Upper lobe of left lung (tissue), 4 donors: ENCODE measurements around the gene RASAL1.

Experiments
- EP300 ChIP-seq, 4 donors: sonication (generic); formaldehyde crosslinking; IDR thresholded peaks; one replicate each; pipeline ENCODE4 v1.5.1; 2017; ENCODE audit warnings: antibody characterized with exemption in 4 of 4, control low read depth in 2 of 4
- POLR2A ChIP-seq, 4 donors: fragments of 450-650 bp; IDR thresholded peaks; one replicate each; pipeline ENCODE4 v1.5.1; 2016 to 2017; ENCODE audit warnings: antibody characterized with exemption in 4 of 4, mild to moderate bottlenecking in 2 of 4
- POLR2AphosphoS5 ChIP-seq, 2 donors: sonication (generic); formaldehyde crosslinking; IDR thresholded peaks; one replicate each; pipeline ENCODE4 v1.5.1; 2017; ENCODE audit warnings: antibody characterized with exemption in 2 of 2
- TF ChIP-seq, protein P1 (sequence below), 6 experiments: fragments of 450-650 bp in 4 of 6; fragments of 200-600 bp in 2 of 6; sonication (generic) in 2 of 6; IDR thresholded peaks; one replicate each; pipeline ENCODE4 v1.5.1; 2016 to 2019; ENCODE audit warnings: antibody characterized with exemption in 6 of 6

DNA sequence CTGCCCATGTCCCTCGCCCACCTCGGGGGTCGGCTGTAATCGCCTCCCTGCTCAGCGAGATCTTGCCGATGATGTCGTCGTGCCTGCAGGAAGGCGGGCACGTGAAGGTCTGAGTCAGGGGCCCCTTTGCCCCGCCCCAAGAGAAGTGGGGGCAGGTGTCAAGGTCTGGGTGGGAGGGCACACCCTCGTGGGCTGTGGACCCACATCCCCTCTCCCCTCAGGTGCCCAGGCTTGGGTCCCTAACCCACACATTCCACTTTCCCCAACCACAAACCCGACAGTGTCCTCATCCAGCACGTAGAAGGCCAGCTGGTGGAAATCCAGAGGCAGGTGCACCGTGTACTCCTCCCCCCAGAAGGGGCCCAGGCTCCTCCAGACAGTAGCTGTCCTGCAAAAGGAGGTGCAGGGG, 7.8 kb downstream of the RASAL1 start:
- TF ChIP-seq, protein P1, sequence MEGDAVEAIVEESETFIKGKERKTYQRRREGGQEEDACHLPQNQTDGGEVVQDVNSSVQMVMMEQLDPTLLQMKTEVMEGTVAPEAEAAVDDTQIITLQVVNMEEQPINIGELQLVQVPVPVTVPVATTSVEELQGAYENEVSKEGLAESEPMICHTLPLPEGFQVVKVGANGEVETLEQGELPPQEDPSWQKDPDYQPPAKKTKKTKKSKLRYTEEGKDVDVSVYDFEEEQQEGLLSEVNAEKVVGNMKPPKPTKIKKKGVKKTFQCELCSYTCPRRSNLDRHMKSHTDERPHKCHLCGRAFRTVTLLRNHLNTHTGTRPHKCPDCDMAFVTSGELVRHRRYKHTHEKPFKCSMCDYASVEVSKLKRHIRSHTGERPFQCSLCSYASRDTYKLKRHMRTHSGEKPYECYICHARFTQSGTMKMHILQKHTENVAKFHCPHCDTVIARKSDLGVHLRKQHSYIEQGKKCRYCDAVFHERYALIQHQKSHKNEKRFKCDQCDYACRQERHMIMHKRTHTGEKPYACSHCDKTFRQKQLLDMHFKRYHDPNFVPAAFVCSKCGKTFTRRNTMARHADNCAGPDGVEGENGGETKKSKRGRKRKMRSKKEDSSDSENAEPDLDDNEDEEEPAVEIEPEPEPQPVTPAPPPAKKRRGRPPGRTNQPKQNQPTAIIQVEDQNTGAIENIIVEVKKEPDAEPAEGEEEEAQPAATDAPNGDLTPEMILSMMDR (IDR thresholded peaks at IDR 0.05): no peak
- TF ChIP-seq POLR2A (IDR thresholded peaks at IDR 0.05) (no peak), POLR2AphosphoS5 (IDR thresholded peaks at IDR 0.05) (no peak), EP300 (IDR thresholded peaks at IDR 0.05) (no peak)
